GM19372 (cell line): Measurements from ENCODE around the gene RSL1D1.

ENCODE experiments used
- ATAC-seq: cut with Tn5 transposase; IDR thresholded peaks from one replicate; pipeline ENCODE4 v1.9.1; 2021; ENCODE audit warnings: mild to moderate bottlenecking, low read depth, moderate library complexity; ENCODE audit not compliant: unreplicated experiment

The RSL1D1 gene

DNA sequence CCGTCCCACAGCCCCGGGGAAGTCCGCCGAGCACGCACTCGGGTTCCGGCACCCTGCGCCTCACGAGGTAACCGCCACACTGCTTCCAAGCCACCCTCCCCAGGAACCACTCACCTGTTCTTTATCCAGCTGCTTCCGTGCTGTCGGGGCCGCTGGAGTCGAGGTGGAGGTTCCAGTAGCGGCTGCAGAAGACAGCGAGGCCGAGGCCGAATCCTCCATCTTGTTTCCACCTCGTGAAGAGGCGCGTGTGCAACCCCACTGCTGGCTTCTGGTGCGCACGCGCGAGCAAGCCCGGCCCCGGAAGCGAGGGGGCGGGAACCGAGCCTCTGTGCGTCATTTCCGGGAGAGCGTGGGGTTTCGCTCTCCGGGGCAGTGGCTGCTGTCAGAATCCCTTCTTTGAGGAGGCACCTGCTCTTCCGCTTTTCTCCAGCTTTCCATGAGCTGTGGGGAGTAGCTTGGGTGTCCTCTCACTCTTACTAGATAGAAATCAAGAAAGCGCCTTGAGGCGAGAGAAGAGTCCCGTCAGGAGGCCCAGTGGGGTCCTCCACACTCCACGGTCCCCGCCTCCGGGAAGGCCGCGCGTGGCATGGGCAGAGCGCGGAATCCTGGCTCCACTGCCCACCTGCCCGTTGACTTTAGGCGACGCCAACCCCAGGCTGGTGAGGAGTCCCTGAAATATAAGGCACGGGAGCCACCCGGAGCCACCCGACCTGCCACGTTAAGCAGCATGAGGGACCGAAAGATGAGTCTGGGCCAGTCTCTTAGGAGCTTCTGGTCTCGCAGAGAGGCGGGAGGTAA is at the start of gene RSL1D1:
Gene RSL1D1, minus strand, starts transcription at position 249 of the 798 bp plus-strand sequence. Its CDS starts 30 bp downstream, at position 219.
- peak; percentile 81 for ATAC-seq

DNA sequence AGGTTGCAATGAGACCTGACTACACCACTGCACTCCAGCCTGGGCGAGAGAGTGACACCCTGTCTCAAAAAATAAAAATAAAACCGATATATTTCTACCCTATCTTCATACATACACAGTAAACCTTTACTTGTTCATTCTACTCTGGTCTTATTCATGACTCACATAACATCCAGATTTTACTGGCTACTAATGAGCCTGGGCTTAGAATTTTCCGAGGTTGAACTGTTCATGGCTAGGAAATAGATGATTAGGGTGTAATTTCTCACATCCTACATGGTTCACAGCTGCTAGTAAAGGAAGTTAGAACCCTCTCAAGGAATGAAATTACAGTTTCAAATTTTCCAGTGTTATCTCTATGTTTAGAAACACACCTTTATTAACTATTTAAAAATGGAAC is 49.7 kb upstream of the RSL1D1 start:
- ATAC-seq: no peak

DNA sequence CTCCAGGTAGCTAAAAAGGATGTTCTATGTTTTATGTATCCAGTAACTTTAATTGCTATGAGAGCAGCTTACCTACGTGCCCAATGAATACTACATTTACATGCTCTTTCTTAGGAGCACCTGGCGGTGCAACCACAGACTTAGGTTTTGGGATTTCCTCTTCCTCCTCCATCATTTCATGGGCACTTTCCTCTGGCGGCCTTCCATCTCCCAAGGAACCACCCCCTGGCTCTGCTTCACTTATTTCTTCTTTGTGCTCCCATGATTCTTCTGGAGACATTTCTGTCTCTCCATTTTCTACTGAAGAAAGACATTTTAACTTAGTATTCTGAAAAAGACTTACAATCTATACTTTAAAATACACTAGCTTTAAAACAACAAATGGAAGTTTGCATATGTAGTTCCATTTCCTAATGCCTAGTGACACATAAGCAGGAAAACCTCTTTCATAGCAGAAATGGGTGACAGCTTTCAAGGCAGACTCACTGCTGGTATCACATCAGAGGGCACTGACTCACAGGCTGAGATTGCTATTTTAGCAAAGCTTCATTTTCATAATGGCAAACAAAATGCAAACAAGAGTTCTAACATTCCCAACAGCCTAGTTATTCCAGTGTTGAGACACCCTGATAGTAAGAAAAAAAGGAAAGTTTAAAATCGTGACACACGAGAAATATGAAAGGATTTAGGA is 45.3 kb upstream of the RSL1D1 start:
- no peak for ATAC-seq

DNA sequence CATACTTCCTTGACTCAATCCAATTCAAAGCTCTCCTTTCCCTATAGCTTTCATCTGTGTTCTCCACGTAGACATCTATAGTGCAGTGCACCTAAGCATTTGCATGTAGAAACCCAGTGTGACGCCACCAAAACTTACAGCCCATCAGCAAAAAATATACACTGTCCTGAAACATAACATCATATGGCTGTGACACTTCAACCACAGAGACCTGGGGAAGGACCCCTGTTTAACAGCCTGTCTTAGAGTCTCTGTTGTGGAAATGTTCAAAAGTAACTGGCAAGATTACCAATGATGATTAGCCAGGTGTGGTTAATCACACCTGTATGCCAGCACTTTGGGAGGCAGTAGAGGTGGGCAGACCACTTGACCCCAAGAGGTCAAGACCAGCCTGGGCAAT is 42.2 kb upstream of the RSL1D1 start:
- no peak for ATAC-seq

DNA sequence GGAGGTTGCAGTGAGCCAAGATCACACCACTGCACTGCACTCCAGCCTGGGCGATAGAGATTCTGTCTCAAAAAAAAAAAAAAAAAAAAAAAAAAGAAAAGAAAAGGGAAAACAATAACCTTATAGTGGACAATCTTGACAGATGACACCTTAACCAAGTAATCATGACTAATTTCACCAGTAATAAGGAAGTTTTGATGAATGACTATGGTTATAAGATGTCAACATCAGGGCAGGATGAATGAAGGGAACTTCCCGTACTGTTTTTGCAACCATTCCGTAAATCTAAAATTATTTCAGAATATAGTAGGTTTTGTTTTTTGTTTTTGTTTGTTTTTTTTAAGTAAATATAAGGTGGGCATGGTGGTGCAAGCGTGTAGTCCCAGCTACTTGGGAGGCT is 41.4 kb upstream of the RSL1D1 start:
- ATAC-seq: no peak

DNA sequence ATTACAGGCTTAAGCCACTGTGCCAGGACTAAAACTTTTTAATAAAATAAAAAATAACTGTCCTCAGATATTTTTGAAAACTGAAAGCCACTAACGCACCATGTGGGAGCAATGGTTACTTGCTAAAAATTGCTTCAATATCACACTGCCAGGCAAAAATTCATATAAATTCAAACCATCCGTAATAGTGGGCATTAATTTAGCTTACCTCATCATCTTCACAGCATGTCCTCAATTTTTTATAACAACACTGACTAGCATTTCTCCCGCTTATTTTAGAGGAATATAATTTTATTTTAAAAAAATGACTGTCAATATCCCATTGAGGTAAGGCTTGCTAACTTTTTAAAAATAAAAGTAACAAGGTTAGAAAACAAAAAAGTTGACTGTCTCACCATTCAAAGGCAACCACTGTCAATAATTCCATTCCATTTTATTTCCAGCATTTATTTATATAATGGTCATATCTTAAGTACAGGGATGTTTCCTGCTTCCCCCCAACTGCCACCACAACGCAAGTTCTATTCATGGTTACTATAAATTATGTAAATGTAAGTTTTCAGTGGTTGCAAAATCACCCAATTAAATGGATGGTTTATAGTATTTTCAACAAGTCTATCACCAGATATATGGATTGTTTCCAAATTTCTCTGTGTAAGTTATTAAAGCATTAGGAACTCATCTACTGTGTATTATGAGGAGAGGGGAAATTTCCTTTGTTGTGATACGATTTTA is 39.1 kb upstream of the RSL1D1 start:
- ATAC-seq: no peak

DNA sequence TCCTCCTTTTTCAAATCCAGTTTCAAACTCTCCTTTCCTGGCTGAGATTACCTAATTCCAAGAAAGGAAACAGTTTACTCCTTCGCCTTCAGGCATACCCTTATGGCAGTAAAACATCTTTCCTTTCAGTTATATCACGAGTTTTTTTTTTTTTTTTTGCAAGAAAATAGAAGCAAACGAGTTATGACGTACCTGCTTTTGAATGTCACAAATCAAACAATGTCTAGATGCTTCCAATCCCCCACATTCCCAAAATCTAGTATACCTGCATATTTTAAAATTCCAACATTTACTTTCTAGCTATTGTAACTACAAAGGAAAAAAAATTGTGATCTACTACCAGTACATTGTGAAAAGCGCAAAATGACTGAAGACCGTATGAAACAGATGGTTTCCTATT is 35.5 kb upstream of the RSL1D1 start:
- no peak for ATAC-seq

DNA sequence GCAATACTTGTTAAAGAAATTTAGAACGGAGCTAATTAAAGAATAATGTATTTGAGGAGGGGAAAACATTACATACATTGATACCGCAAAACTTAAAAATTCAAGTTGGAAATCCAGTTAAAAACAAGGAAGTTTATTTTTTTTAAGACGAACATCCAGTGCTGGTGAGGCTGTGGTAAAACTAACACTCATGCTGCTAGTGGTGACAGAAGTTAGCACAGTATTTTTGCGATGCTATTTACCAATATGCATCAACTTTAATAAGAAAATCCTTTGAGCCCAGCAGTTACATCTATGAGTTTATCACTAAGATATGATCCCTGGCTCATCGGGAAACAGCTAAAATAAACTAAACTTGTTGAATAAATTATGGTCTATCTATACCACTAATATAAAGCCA is 32.7 kb upstream of the RSL1D1 start:
- ATAC-seq: no peak

DNA sequence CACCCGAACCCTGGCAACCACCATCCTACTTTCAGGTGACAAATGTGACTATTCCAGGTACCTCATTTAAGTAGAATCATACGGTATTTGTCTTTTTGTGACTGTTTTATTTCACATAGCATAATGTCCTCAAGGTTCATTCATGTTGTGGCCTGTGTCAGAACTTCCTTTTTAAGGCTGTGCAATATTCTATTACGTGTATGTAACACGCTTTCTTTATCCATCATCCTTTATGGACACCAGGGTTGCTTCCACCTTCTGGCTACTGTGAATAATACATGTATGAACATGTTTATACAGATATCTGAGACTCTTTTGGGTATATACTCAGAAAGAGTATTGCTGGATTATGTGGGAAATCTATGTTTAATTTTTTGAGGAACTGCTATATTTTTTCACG is 28.7 kb upstream of the RSL1D1 start:
- no peak for ATAC-seq

DNA sequence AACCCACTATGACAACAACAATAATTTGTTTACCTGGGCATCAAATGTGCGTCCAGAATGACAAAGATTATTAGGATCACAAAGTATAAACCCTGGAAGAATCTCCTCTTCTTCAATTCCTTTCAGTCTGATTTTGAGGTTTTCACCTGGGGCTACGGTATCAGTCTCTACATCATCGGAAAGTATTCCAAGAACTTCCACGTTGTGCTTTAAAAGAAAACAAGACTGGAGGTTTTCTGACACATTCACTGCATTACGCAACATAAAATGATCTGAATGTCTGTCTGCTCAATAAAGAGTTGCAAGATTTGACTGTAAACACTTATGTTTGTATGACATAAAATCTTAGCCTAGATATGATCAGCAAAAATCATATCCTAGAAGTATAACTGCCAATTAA is 26.0 kb upstream of the RSL1D1 start:
- no peak for ATAC-seq

DNA sequence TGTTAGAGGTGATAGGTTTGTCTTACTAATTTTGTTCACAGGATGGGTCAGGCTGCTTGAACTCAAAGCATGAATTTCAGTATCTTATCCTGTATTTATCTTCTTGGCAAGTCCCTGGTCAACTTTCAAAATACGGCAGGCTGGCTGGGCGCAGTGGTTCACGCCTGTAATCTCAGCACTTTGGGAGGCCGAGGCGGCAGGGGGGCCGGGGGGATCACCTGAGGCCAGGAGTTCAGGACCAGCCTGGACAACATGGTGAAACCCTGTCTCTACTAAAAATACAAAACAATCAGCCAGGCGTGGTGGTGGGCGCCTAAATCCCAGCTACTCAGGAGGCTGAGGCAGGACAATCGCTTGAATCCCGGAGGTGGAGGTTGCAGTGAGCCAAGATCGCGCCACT is 25.0 kb upstream of the RSL1D1 start:
- ATAC-seq: no peak

DNA sequence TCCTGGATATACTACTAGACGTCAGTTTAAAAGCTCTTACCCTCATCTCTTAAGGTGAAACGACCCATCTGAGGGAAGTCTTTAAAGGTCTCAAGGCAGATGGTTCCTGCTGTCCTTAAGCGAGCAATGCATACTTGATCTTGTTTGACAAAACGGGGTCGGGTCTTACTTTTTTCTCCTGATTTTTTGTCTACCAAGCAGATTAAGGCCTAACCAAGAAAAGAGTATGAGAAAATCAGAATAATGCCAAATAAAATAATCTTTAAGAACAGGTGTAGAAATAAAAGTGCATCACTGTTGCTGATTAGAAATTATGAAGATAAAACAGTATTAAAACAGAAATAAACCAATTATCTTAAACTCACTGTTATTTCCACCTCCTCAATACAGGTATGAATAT is 24.4 kb upstream of the RSL1D1 start:
- ATAC-seq: no peak

DNA sequence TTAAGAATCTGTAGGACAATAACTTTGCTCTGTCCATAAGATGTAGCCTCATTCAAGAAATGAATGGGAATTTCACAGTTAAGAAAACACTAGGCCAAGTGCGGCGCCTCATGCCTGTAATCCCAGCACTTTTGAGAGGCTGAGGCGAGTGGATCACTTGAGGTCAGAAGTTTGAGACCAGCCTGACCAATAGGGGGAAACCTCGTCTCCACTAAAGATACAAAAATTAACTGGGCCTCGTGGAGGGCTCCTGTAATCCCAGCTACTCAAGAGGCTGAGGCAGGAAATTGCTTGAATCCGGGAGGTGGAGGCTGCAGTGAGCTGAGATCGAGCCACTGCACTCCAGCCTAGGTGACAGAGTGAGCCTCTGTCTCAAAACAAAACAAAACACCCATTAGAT is 19.9 kb upstream of the RSL1D1 start:
- no peak for ATAC-seq

DNA sequence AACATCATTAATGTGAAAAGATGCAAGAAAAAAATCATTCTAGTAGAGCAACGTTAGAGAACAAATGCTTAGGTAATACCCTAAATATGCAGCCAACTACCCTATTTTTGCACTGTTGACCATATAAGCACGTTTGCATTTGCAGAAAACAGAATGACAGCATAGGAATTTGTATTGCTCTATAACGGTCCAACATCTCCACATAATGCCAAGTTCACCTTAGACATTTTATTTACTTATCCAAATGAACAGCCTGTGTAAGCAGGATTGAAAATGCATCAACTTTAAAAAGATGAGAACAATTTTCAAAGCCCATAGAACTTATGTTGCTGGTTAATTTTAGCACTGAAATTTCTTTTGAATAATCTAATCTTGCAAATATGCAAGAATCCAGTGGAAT is 19.1 kb upstream of the RSL1D1 start:
- no peak for ATAC-seq

DNA sequence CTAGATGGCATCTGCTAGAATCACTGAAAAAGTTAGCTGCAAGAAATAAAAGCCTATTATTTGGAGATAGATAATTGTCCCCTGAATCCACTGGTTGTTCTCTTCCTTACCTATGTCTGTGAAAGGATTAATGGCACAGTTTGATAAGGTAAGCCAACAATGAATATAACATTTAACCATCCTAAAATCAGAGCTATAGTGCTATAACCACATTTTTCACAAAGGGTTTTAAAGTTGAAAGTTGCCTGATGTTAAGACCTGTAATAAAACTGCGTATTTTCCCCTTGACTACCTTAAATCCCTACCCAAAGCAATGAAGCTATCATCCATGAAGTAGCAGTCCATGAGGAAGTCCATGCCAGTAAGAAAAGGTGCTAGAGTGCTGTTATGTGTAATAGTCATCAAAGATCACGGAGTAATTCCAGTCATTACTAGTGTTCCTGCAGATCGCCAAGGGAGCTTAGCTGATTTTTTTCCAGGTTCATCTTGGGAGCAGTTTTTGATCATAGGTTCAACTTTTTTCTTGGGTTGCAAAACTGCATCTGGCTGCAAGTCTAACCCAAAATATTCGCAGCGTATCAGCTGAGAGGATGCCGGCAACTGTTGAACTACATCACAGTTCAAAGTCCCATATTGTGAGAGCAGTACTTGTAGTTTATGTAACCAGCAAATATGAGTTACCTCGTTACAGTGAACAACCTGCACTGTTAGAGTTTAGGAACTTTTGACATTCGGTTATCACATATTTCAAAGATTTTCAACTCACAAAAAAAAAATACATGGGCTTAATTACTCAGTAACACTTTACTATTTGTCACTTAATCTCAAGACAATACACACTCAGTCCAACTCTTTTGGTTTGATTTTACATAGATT is 18.2 kb upstream of the RSL1D1 start:
- no peak for ATAC-seq

DNA sequence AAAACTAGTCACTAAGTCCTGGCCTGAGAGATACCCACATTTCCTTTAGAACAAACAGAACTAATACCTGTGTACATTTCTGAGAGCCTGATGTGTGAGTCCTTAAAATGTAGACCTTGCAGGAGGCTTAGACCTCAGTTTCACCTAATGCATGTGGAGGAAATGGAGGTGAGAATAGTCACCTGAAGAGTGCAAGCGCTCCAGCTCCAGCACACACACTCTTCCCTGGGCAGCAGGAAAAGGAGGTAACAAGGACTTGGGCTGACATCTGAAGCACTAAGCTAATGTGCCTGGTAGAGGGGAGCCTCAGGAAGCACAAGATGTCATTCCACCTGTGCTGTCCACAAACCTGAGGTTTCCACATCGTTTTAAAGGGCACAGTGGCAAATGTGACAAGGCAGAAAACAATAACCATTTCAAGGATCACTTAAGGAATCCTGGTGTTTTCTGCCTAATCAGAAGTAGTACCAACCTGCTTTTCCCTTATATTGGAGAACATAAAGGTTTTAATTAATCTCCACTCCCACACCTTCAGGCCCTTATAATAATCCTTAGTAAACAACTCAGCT is 17.2 kb upstream of the RSL1D1 start:
- ATAC-seq: no peak

DNA sequence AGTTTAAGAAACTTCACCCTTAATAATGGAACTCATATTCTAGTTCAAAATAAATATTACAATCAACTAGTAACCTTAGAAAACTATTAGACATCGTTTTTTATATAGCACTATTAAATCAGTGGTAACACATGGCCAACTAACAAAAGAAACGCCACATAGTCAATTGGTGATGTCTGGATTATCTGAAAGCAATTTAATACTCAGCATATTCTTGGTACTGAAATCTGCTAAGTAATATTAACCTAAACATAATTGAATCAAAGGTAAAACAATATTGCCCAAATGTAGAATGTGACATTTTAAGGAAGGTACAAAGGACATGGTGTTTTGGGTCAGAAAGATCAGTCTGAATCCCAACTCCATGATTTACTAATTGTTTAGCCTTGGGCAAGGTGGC is 11.1 kb upstream of the RSL1D1 start:
- no peak for ATAC-seq

DNA sequence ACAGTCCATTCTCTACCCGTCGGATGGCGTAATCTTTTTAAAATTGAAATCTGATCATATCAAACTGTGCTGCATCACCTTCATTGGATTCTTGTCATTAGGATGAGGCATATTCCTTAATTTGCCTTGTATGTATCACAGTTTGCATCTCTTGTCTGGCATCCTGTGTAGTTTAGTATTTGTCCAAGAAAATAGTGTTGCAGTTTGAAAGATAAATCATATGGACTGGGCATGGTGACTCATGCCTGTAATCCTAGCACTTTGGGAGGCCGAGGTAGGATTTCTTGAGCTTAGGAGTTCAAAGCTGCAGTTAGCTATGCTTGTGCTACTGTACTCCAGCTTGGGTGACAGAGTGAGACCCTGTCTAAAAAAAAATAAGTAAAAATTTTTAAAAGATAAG is 5.8 kb upstream of the RSL1D1 start:
- no peak for ATAC-seq

DNA sequence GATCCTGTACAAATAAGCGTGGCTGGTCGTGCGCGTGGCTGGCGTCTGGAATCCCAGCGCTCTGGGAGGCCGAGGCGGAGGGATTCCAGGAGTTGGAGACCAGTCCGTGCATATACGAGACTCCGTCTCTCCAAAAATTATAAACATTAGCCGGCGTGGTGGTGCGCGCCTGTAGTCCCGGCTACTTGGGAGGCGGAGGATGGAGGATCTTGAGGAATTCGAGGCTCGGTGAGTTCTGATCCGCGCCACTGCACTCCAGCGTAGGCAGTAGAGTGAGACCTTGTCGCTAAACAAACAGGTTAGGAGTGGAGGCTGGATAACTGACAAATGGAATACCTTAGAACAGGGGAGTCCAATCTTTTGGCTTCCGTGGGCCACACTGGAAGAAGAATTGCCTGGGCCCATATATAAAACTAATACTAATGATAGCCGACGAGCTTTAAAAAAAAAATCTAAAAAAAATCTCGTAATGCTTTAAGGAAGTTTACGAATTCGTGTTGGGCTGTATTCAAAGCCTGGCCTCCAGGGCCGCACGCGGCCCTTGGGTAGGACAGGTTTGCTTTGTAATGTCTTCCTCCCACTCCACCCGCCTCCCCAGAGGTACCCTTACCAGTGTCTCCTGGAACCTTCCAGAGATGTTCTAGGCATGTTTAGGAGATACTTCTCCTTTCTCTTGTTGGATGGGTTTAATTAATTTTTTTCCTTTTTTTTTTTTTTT is 909 bp upstream of the RSL1D1 start:
- ATAC-seq: no peak

DNA sequence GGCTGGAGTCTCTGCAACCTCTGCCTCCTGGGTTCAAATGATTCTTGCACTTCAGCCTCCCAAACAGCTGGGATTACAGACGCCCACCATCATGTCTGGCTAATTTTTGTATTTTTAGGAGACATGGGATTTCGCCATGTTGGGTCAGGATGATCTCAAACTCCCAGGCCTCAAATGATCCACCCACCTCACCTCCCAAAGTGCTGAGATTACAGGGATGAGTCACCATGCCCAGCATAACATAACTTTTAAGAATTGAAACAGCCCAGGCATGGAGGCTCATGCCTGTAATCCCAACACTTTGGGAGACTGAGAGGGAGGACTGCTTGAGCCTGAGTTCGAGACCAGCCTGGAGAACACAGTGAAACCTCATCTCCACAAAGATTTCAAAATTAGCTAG is 2.5 kb downstream of the RSL1D1 start:
- no peak for ATAC-seq
